MM.1S (cell line): Measurements from ENCODE around the gene TMEM167B.

Source experiments
- DNase-seq: peaks from one replicate; pipeline ENCODE4 v3.0.0-alpha.2; 2015
- H2AFZ ChIP-seq: fragments of 300-600 bp; sonication (generic); 2 replicates; pipeline ENCODE4 v1.6.0; 2016; ENCODE audit warnings: antibody characterized with exemption, low read length
- H3F3A ChIP-seq: fragments of 300-600 bp; sonication (generic); 2 replicates; pipeline ENCODE4 v1.6.1; 2016; ENCODE audit warnings: mild to moderate bottlenecking, antibody characterized with exemption, low read length, moderate library complexity, mixed read lengths; ENCODE audit not compliant: insufficient read depth
- H3K27ac ChIP-seq: fragments of 300-600 bp; sonication (generic); 2 replicates; pipeline ENCODE4 v1.5.1; 2016; ENCODE audit warnings: mild to moderate bottlenecking, low read length
- H3K27me3 ChIP-seq: fragments of 300-600 bp; sonication (generic); replicated peaks from 2 replicates; pipeline ENCODE4 v1.6.0; 2016; ENCODE audit warnings: low read length; ENCODE audit not compliant: insufficient read depth
- H3K36me3 ChIP-seq: fragments of 300-600 bp; sonication (generic); replicated peaks from 2 replicates; pipeline ENCODE4 v1.6.1; 2016; ENCODE audit warnings: mild to moderate bottlenecking, low read length, mixed read lengths; ENCODE audit not compliant: insufficient read depth
- H3K4me1 ChIP-seq: fragments of 300-600 bp; sonication (generic); 2 replicates; pipeline ENCODE4 v1.6.1; 2016; ENCODE audit warnings: low read length, mixed read lengths
- H3K4me2 ChIP-seq: fragments of 300-600 bp; sonication (generic); 2 replicates; pipeline ENCODE4 v1.6.0; 2016; ENCODE audit warnings: low read depth, low read length
- H3K4me3 ChIP-seq: fragments of 300-600 bp; sonication (generic); 2 replicates; pipeline ENCODE4 v1.5.1; 2016; ENCODE audit warnings: low read length, mixed read lengths
- H3K79me2 ChIP-seq: fragments of 300-600 bp; sonication (generic); 2 replicates; pipeline ENCODE4 v1.6.1; 2016; ENCODE audit warnings: mixed run types, low read length, mixed read lengths
- H3K9ac ChIP-seq: fragments of 300-600 bp; sonication (generic); 2 replicates; pipeline ENCODE4 v1.6.1; 2016; ENCODE audit warnings: low read length, mixed read lengths
- H3K9me2 ChIP-seq: fragments of 300-600 bp; sonication (generic); replicated peaks from 2 replicates; pipeline ENCODE4 v1.6.1; 2016; ENCODE audit warnings: mild to moderate bottlenecking, low read length, mixed read lengths; ENCODE audit not compliant: insufficient read depth
- H3K9me3 ChIP-seq: fragments of 300-600 bp; sonication (generic); replicated peaks from 2 replicates; pipeline ENCODE4 v1.6.1; 2016; ENCODE audit warnings: mild to moderate bottlenecking, low read length, mixed read lengths; ENCODE audit not compliant: insufficient read depth
- H4K20me1 ChIP-seq: fragments of 300-600 bp; sonication (generic); 2 replicates; pipeline ENCODE4 v1.6.1; 2016; ENCODE audit warnings: mild to moderate bottlenecking, low read length, moderate library complexity, mixed read lengths; ENCODE audit not compliant: insufficient read depth
- CTCF ChIP-seq: fragments of 300-600 bp; sonication (generic); IDR thresholded peaks from 2 replicates; pipeline ENCODE4 v1.5.1; 2016; ENCODE audit warnings: antibody characterized with exemption, low read length, mixed read lengths
- EZH2 ChIP-seq: fragments of 300-600 bp; sonication (generic); optimal IDR thresholded peaks from 2 replicates; pipeline ENCODE3; 2017; ENCODE audit warnings: low read depth, mild to moderate bottlenecking, antibody characterized with exemption, low read length, mixed read lengths
- EZH2phosphoT487 ChIP-seq: fragments of 300-600 bp; sonication (generic); IDR thresholded peaks from 2 replicates; pipeline ENCODE4 v1.6.1; 2018; ENCODE audit warnings: antibody characterized with exemption, low read length

TMEM167B gene

GRCh38 chr1:109045595-109045994 lies 45.0 kb upstream of the TMEM167B start:
- Histone ChIP-seq H3K36me3 (no peaks in the 10 kb centered on the region), H3K27ac (no peak overlapping the region), H3F3A (peaks cover 4% of the 10 kb centered on the region; the same call in 1 of the 2 replicates), H3K4me2 (no peak overlapping the region), H3K9me2 (no peaks in the 10 kb centered on the region), H3K79me2 (peaks cover under 1% of the 10 kb centered on the region; the same call in 1 of the 2 replicates), H3K9me3 (no peaks in the 10 kb centered on the region), H3K9ac (no peak overlapping the region), H3K4me1 (0 out of 2 replicates have a peak, but pooled peaks cover under 1% of the 10 kb centered on the region), H4K20me1 (no peaks in the 10 kb centered on the region), H3K4me3 (no peak overlapping the region), H2AFZ (no peak overlapping the region), H3K27me3 (no peaks in the 10 kb centered on the region)
- no peak for DNase-seq
- no peak for TF ChIP-seq EZH2phosphoT487
- no peak for TF ChIP-seq CTCF
- TF ChIP-seq EZH2 = no peak

GRCh38 chr1:109046671-109047070 lies 43.9 kb upstream of the TMEM167B start:
- no peaks in the 10 kb centered on the region for H3K79me2 ChIP-seq
- no peak for DNase-seq
- H3K4me3 ChIP-seq = no peak overlapping the region
- no peak overlapping the region for H3K27ac ChIP-seq
- H3K4me2 ChIP-seq = no peak overlapping the region
- TF ChIP-seq EZH2 (no peak), EZH2phosphoT487 (no peak), CTCF (no peak)
- H3K27me3 ChIP-seq = no peaks in the 10 kb centered on the region
- no peaks in the 10 kb centered on the region for H3K4me1 ChIP-seq
- H4K20me1 ChIP-seq = no peaks in the 10 kb centered on the region
- no peaks in the 10 kb centered on the region for H3K36me3 ChIP-seq
- no peak overlapping the region for H2AFZ ChIP-seq
- H3K9me2 ChIP-seq = no peaks in the 10 kb centered on the region
- peaks cover under 1% of the 10 kb centered on the region; the same call in 1 of the 2 replicates for H3F3A ChIP-seq
- no peaks in the 10 kb centered on the region for H3K9me3 ChIP-seq
- H3K9ac ChIP-seq = no peak overlapping the region

GRCh38 chr1:109047339-109047738 lies 43.2 kb upstream of the TMEM167B start:
- no peak overlapping the region for H3K4me2 ChIP-seq
- no peaks in the 10 kb centered on the region for H3K79me2 ChIP-seq
- no peak overlapping the region for H3K9ac ChIP-seq
- no peaks in the 10 kb centered on the region for H3K36me3 ChIP-seq
- no peak overlapping the region for H3K27ac ChIP-seq
- no peak for DNase-seq
- H3K9me3 ChIP-seq = no peaks in the 10 kb centered on the region
- no peaks in the 10 kb centered on the region for H3K27me3 ChIP-seq
- no peaks in the 10 kb centered on the region for H3F3A ChIP-seq
- H3K4me1 ChIP-seq = no peaks in the 10 kb centered on the region
- H3K4me3 ChIP-seq = no peak overlapping the region
- H3K9me2 ChIP-seq = no peaks in the 10 kb centered on the region
- TF ChIP-seq EZH2phosphoT487 = no peak
- no peak for TF ChIP-seq EZH2
- TF ChIP-seq CTCF = no peak
- H4K20me1 ChIP-seq = no peaks in the 10 kb centered on the region
- H2AFZ ChIP-seq = no peak overlapping the region
